Measurements from ENCODE around the gene KDM5C. TPM values are rescaled to one million over a fixed set of nuclear protein-coding genes. Genes with fewer than 3 reads are reported as not detected.

KDM5C gene
- total RNA-seq, 1 experiment from 2014 or later = 112 TPM

- TF ChIP-seq SP1 (CRISPR knock-in tag; conservative IDR thresholded peaks at IDR 0.05) = no peak
- TF ChIP-seq ARID4B (CRISPR knock-in tag; IDR thresholded peaks at IDR 0.05; ENCODE audit: borderline replicate concordance) = no peak
- TF ChIP-seq AR (CRISPR knock-in tag; IDR thresholded peaks at IDR 0.05) = no peak
- no peak for TF ChIP-seq JAZF1 (CRISPR knock-in tag; IDR thresholded peaks at IDR 0.05)
- TF ChIP-seq AFF4 (CRISPR knock-in tag; IDR thresholded peaks at IDR 0.05; ENCODE audit: borderline replicate concordance) = no peak
- TF ChIP-seq ATF3 (CRISPR knock-in tag; conservative IDR thresholded peaks at IDR 0.05) = no peak
- no peak for TF ChIP-seq ZNF219 (CRISPR knock-in tag; IDR thresholded peaks at IDR 0.05; ENCODE audit: borderline replicate concordance)
- TF ChIP-seq E2F5 (CRISPR knock-in tag; IDR thresholded peaks at IDR 0.05) = no peak
- TF ChIP-seq ZBTB21 (CRISPR knock-in tag; IDR thresholded peaks at IDR 0.05; ENCODE audit: borderline replicate concordance) = no peak
- no peak for TF ChIP-seq NFATC4 (CRISPR knock-in tag; IDR thresholded peaks at IDR 0.05)
- no peak for TF ChIP-seq ETV6 (CRISPR knock-in tag; IDR thresholded peaks at IDR 0.05)
- TF ChIP-seq ZNF416 (CRISPR knock-in tag; IDR thresholded peaks at IDR 0.05) = no peak
- TF ChIP-seq ZNF281 (CRISPR knock-in tag; IDR thresholded peaks at IDR 0.05) = no peak
- no peak for TF ChIP-seq RELA (CRISPR knock-in tag; IDR thresholded peaks at IDR 0.05; ENCODE audit: borderline replicate concordance)
- TF ChIP-seq MAX (CRISPR knock-in tag; IDR thresholded peaks at IDR 0.05) = no peak
- POLR2A ChIA-PET = interaction anchor here (0.6 kb wide), 1 partner anchor 22 kb away, joined by 3 read pairs; no protein-coding TSS in a partner anchor
- DNase-seq (ENCODE audit: low spot score) (no peak), ATAC-seq (peak; percentile 23; the same call in 1 of the 2 replicates)
- H3K27me3 Mint-ChIP-seq (ENCODE audit: low read depth) = no peaks in the 10 kb centered on the region
- H3K9me3 Mint-ChIP-seq = no peaks in the 10 kb centered on the region
- peaks cover 13% of the 10 kb centered on the region for H3K4me1 Mint-ChIP-seq
- CTCF ChIA-PET = interaction anchor here (1.3 to 3.3 kb wide), 3 partner anchors 25 to 225 kb away, joined by 3 to 9 read pairs (median 4); partner anchors contain the start of gene IQSEC2
- peak overlapping the region; percentile 22; the same call in 1 of the 2 replicates for H3K4me3 Mint-ChIP-seq
- peaks cover 16% of the 10 kb centered on the region for H3K36me3 Mint-ChIP-seq
- no peak overlapping the region for H3K27ac Mint-ChIP-seq
Observed at GRCh38 chrX:53257166-53257565, 32.2 kb upstream of the KDM5C start.

Data from WTC11 (cell line).